ENCODE results near the gene JPH4.
A peak's percentile ranks its signal among the peaks of the same experiment; 100 is the strongest.

The JPH4 gene

DNA sequence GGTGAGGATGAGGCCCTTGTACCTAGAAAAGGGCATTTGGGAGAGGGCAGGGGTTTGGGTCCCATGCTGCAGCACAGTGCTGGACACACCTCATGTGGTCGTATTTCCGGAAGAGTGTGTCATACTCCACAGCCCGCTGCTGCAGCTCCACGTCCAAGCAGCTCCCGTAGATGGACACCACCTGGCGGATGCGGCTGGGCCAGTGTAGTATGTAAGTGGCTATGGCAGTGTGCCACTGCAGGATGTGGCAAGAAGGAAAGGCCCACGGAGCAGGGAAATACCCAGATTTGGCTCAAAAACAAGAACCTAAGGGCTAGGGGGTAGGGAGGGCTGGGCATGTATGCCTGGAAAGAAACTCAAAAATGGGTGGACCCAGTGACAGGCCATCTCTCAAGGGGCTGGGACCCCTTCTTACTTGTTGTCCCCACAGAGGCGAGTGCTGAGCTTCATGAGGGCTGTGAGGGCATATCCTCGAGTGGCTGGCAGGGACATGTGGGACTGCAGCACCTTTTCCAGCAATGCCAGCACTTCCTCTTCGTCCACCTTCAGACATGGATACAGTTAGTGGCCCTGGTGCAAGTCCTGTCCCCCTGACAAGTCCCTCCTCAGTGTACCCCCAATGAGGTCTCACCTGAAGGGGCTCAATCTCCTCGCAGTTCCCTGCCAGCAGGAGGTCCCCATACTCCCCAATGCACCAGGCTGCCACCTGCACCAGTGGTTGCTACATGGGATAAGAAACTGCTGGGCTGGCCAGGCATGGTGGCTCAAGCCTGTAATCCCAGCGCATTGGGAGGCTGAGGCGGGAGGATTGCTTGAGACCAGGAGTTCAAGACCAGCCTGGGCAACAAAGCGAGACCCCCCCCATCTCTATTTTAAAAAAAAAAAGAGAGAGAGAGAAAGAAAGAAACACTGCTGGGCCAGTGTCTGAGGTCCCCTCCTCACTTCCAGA, 16.4 kb downstream of the JPH4 start:
- no peaks in the 10 kb centered on the region for H3K27me3 ChIP-seq (ENCODE audit: insufficient read depth, low read length)
- no peak overlapping the region for H3K27ac ChIP-seq (ENCODE audit: low read depth, low read length)
- no peak overlapping the region for H2AFZ ChIP-seq (ENCODE audit: low read length, unreplicated experiment)
- no peak overlapping the region for H3K4me3 ChIP-seq (ENCODE audit: low read depth, low read length)
- 0 out of 2 replicates have a peak, but pooled peaks cover 4% of the 10 kb centered on the region for H3K36me3 ChIP-seq (ENCODE audit: insufficient read depth, low read length)
- H3K79me2 ChIP-seq (ENCODE audit: control insufficient read depth, insufficient read depth, low read length, unreplicated experiment): peaks cover 13% of the 10 kb centered on the region
- H3K4me1 ChIP-seq (ENCODE audit: control insufficient read depth, insufficient read depth, low read length, unreplicated experiment): peaks cover 12% of the 10 kb centered on the region

DNA sequence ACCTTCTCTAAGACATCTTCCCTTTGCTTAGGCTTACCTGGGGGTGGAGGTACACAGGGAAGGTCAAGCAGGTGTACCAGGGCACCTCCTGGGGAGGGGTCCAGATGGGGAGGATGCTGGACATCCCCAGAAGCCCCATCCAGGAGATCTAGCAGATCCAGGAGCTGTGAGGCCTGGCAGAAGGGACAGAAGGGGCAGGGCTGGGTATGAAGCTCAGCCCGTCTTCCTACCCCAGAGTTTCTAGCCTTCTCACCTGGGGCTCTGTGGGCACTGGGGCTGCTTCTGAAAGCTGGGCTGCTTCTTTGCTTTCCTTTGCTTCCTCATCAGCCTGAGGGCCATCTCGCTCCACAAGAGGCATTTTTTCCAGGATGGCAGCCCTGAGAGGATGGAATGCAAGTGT, 17.3 kb downstream of the JPH4 start:
- H3K36me3 ChIP-seq (ENCODE audit: insufficient read depth, low read length): 0 out of 2 replicates have a peak, but pooled peaks cover 4% of the 10 kb centered on the region
- no peaks in the 10 kb centered on the region for H3K27me3 ChIP-seq (ENCODE audit: insufficient read depth, low read length)
- no peak overlapping the region for H2AFZ ChIP-seq (ENCODE audit: low read length, unreplicated experiment)
- H3K4me3 ChIP-seq (ENCODE audit: low read depth, low read length): no peak overlapping the region
- peaks cover 12% of the 10 kb centered on the region for H3K4me1 ChIP-seq (ENCODE audit: control insufficient read depth, insufficient read depth, low read length, unreplicated experiment)
- peaks cover 22% of the 10 kb centered on the region for H3K79me2 ChIP-seq (ENCODE audit: control insufficient read depth, insufficient read depth, low read length, unreplicated experiment)
- no peak overlapping the region for H3K27ac ChIP-seq (ENCODE audit: low read depth, low read length)

DNA sequence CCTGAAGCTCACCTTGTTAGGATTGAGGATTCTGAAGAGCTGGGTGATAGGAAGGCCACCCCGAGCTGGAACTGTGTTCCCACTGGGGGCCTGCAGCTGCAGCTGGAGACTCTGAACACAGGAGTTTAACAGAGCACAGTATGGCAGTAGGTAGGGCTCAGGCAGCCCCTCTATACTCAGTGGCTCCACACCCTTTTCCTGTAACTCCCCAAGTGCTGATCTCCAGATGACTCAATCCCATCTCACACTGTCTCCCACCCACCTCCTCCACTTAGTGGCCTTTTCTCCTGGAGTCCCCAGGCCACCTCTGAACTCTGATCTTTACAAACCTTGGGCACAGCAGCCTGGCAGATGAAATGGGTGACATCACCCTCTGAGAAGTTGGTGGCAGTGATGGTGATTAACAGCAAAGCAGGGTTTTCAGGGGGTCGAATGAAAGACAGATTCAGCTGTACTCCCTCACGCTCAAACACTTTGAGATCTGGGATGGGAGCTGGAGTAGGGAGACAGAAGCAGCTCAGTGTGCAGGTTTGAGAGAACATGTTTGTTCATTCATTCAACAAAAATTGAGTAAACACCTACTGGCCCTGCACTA, 18.6 kb downstream of the JPH4 start:
- H3K36me3 ChIP-seq (ENCODE audit: insufficient read depth, low read length): 0 out of 2 replicates have a peak, but pooled peaks cover 4% of the 10 kb centered on the region
- H2AFZ ChIP-seq (ENCODE audit: low read length, unreplicated experiment): no peak overlapping the region
- no peaks in the 10 kb centered on the region for H3K27me3 ChIP-seq (ENCODE audit: insufficient read depth, low read length)
- no peak overlapping the region for H3K4me3 ChIP-seq (ENCODE audit: low read depth, low read length)
- H3K79me2 ChIP-seq (ENCODE audit: control insufficient read depth, insufficient read depth, low read length, unreplicated experiment): peaks cover 23% of the 10 kb centered on the region
- H3K27ac ChIP-seq (ENCODE audit: low read depth, low read length): no peak overlapping the region
- peaks cover 12% of the 10 kb centered on the region for H3K4me1 ChIP-seq (ENCODE audit: control insufficient read depth, insufficient read depth, low read length, unreplicated experiment)

DNA sequence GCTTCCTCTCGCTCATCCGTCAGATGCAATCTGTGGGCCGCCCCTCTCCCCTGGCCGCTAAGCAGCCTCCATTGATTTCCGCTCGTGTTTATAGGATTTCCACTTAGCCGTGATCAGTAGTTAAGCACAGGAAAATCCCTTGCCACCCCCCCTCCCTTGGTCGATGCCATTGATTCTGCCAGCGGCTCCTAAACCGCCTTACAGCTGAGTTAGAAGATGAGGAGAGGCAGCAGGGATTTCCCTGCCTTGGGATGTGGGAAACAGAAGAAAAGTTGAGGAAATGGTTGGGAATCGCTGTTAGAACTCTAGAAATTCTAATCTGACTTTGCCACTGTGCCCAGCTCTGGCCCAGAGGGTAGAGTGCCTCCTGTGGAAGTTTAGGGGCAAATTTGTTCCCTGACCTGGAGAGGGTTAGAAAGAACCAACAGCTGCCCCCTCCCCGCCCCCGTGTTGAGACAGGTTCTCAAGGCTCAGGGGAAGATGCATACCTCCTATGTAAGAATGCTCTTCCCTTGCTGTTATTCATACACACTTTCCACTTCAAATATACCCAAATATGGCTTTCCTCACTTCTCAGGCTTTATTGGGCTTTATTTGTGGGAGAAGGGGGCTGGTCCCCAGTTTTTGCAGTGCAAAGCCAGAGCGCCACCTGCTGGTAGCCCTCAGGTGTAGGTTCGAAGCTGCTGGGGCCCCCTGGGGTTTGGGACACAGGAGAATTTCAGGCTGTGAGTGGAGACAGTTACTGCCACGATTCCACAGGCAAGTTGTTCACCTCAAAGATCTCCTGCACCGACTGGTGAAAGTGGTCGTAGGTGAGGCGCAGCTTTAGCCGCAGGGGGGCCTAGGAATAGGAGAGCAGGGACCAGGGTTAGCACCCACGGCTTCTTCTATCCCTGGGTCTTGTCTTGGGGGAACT, 19.3 kb downstream of the JPH4 start:
- Histone ChIP-seq H3K27ac (ENCODE audit: low read depth, low read length) (no peak overlapping the region), H3K79me2 (ENCODE audit: control insufficient read depth, insufficient read depth, low read length, unreplicated experiment) (peaks cover 23% of the 10 kb centered on the region), H3K36me3 (ENCODE audit: insufficient read depth, low read length) (0 out of 2 replicates have a peak, but pooled peaks cover 4% of the 10 kb centered on the region), H3K4me3 (ENCODE audit: low read depth, low read length) (no peak overlapping the region), H2AFZ (ENCODE audit: low read length, unreplicated experiment) (no peak overlapping the region), H3K4me1 (ENCODE audit: control insufficient read depth, insufficient read depth, low read length, unreplicated experiment) (peaks cover 12% of the 10 kb centered on the region), H3K27me3 (ENCODE audit: insufficient read depth, low read length) (no peaks in the 10 kb centered on the region)

DNA sequence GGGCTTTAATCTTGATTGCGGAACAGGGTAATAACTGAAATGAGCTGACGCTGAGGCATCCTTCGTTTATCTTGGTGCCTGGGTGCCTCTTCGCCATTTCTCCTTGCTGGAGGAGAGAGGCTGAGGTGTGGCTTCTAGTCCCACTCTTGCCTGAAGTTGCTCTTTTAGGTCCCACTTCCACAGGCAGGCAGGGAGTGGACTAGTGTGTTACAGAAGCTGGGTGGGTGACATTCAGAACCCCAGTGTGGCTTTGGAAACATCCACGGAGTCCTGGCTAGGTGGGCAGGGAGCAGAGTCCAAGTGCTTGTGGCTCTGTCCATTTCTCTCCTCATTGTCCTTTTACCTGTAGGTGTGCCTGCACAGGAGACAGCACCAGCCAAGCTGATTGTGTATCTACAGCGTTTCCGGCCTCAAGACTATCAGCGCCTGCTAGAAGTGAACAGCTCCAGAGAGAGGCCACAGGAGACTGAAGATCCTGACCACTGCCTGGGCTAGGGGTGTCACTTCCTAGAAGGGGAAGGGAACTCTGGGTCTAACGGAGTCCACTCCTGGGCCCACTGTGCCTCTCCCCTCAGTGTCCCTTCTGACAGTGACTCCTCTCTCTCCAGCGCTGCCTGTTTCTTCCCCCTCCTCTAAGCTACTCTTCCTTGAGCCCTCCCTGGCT, 20.1 kb downstream of the JPH4 start:
- Histone ChIP-seq H3K4me1 (ENCODE audit: control insufficient read depth, insufficient read depth, low read length, unreplicated experiment) (peaks cover 12% of the 10 kb centered on the region), H3K27me3 (ENCODE audit: insufficient read depth, low read length) (no peaks in the 10 kb centered on the region), H3K79me2 (ENCODE audit: control insufficient read depth, insufficient read depth, low read length, unreplicated experiment) (peaks cover 23% of the 10 kb centered on the region), H3K4me3 (ENCODE audit: low read depth, low read length) (peak overlapping the region; percentile 91; the same call in 1 of the 2 replicates), H2AFZ (ENCODE audit: low read length, unreplicated experiment) (no peak overlapping the region), H3K27ac (ENCODE audit: low read depth, low read length) (no peak overlapping the region), H3K36me3 (ENCODE audit: insufficient read depth, low read length) (0 out of 2 replicates have a peak, but pooled peaks cover 4% of the 10 kb centered on the region)

DNA sequence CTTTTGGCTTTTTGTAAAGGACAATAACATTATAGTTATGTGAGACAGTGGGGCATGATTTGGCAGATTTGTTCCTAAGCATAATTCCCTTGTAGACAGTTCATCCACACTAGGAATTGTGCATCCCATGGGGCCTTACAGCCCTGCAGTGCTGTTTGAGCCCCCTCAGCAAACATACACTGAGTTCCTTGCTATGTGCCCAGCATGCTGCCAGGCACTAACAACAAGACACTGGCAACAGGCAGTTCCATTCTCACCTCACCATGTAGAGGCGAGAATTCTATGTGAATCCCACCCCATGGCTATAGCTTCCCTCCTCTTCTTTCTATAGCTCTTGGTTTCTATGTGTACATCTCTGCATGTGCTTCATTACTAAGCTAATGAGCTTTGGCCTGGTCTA, 20.6 kb downstream of the JPH4 start:
- H2AFZ ChIP-seq (ENCODE audit: low read length, unreplicated experiment): no peak overlapping the region
- H3K27me3 ChIP-seq (ENCODE audit: insufficient read depth, low read length): no peaks in the 10 kb centered on the region
- H3K4me3 ChIP-seq (ENCODE audit: low read depth, low read length): peak overlapping the region; percentile 91
- peaks cover 12% of the 10 kb centered on the region for H3K4me1 ChIP-seq (ENCODE audit: control insufficient read depth, insufficient read depth, low read length, unreplicated experiment)
- H3K79me2 ChIP-seq (ENCODE audit: control insufficient read depth, insufficient read depth, low read length, unreplicated experiment): peaks cover 23% of the 10 kb centered on the region
- 0 out of 2 replicates have a peak, but pooled peaks cover 4% of the 10 kb centered on the region for H3K36me3 ChIP-seq (ENCODE audit: insufficient read depth, low read length)
- H3K27ac ChIP-seq (ENCODE audit: low read depth, low read length): no peak overlapping the region

DNA sequence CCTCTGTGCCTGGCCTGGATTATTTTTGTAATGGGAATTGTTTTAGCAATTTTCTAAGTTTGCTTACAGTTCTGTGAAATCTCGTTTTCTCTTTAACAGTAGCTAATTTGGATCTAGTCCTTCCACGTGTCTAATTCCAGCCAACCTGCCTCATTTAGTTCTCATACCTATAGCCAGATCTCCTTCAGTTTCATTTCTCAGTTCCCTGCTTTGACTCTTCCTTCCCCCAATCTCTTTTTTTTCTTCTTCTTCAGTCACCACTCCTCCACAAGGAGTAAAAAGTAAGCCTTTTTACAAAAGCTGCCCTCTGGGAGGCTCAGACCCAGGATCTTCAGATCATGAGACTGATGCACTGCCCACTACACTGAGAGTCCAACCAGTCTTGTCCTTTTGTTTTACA, 21.1 kb downstream of the JPH4 start:
- Histone ChIP-seq H3K4me1 (ENCODE audit: control insufficient read depth, insufficient read depth, low read length, unreplicated experiment) (peaks cover 12% of the 10 kb centered on the region), H3K4me3 (ENCODE audit: low read depth, low read length) (peak overlapping the region; percentile 91), H3K27me3 (ENCODE audit: insufficient read depth, low read length) (no peaks in the 10 kb centered on the region), H3K79me2 (ENCODE audit: control insufficient read depth, insufficient read depth, low read length, unreplicated experiment) (peaks cover 23% of the 10 kb centered on the region), H3K36me3 (ENCODE audit: insufficient read depth, low read length) (0 out of 2 replicates have a peak, but pooled peaks cover 4% of the 10 kb centered on the region), H3K27ac (ENCODE audit: low read depth, low read length) (no peak overlapping the region), H2AFZ (ENCODE audit: low read length, unreplicated experiment) (no peak overlapping the region)

DNA sequence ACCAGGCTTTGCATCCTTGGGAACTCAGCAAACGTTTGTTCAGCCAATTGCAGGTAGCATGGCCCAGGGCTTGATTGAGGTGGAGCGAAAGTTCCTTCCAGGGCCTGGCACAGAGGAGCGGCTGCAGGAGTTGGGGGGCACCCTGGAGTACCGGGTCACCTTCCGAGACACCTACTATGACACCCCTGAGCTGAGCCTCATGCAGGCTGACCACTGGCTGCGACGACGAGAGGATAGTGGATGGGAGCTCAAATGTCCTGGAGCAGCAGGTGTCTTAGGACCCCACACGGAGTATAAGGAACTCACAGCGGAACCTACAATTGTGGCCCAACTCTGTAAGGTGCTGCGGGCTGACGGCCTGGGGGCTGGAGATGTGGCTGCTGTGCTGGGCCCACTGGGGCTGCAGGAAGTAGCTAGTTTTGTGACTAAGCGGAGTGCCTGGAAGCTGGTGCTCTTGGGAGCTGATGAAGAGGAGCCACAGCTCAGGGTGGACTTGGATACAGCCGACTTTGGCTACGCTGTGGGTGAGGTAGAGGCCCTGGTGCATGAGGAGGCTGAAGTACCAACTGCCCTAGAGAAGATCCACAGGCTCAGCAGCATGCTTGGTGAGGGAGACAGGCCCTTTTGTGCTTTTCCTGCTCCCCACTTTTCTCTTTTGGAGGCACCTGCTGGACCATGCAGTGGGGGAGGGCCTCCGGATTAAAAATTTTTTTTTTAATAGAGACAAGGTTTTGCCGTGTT, 21.7 kb downstream of the JPH4 start:
- Histone ChIP-seq H3K27me3 (ENCODE audit: insufficient read depth, low read length) (no peaks in the 10 kb centered on the region), H3K79me2 (ENCODE audit: control insufficient read depth, insufficient read depth, low read length, unreplicated experiment) (peaks cover 23% of the 10 kb centered on the region), H3K27ac (ENCODE audit: low read depth, low read length) (no peak overlapping the region), H2AFZ (ENCODE audit: low read length, unreplicated experiment) (peak overlapping the region; percentile 80), H3K4me3 (ENCODE audit: low read depth, low read length) (peak overlapping the region; percentile 91), H3K4me1 (ENCODE audit: control insufficient read depth, insufficient read depth, low read length, unreplicated experiment) (peaks cover 12% of the 10 kb centered on the region), H3K36me3 (ENCODE audit: insufficient read depth, low read length) (0 out of 2 replicates have a peak, but pooled peaks cover 4% of the 10 kb centered on the region)

DNA sequence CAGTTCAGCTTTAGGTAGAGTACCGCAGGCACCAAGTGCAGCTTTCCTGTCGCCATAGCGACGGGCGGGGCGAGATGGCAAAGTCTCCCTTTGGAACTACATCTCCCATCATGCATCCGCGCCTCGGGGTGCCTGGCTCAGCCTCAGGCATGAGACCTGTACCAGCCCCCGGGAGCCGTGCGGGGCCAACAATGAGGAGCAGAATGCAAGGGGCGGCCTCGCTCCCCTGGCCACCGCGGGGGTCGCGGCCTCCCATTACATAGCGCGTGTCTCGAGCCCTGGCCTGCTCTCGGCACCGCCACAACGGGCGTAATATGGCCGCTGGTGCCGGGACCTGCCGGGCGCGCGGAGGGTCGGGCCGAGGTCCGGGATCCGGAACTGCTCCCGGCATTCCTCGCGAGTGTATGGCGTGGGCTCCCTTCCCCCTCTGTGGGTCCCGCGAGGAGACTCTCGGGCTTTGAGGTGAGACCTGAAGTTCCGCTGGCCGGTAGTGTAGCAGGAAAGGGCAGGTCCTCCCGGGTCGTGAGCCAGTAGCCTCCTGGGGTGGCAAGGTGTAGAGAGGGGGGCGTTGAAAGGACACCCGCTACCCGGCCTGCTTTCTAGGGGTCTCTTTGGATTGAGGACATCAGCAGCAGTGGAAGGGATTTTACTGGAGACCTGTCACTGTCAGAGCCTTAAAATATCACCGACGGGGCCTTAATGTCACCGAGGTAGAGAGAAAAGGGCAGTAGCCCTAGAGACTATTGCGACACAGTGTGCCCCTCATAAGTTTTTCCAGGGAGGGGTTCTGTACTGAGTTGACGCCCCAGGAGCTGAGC, 22.5 kb downstream of the JPH4 start, which contains the start of gene THTPA:
TSS of gene THTPA (plus strand) at position 390 of the 818 bp plus-strand sequence. CDS start 487 bp downstream, outside the sequence.
- Histone ChIP-seq H3K79me2 (ENCODE audit: control insufficient read depth, insufficient read depth, low read length, unreplicated experiment) (peaks cover 23% of the 10 kb centered on the region), H3K4me3 (ENCODE audit: low read depth, low read length) (peak within 1 kb of the TSS; percentile 91), H3K4me1 (ENCODE audit: control insufficient read depth, insufficient read depth, low read length, unreplicated experiment) (peaks cover 12% of the 10 kb centered on the region), H3K27me3 (ENCODE audit: insufficient read depth, low read length) (no peaks in the 10 kb centered on the region), H3K27ac (ENCODE audit: low read depth, low read length) (peak within 1 kb of the TSS; percentile 42), H3K36me3 (ENCODE audit: insufficient read depth, low read length) (0 out of 2 replicates have a peak, but pooled peaks cover 4% of the 10 kb centered on the region), H2AFZ (ENCODE audit: low read length, unreplicated experiment) (peak within 1 kb of the TSS; percentile 80)

Measured in ACC112 (cell line).